SU-DHL-6 (cell line): Measurements from ENCODE around the gene SERPINA1.

Experiments used
- H2AFZ ChIP-seq: fragments of 200-600 bp; sonication (generic); 2 replicates; pipeline ENCODE4 v1.6.1; 2014; ENCODE audit warnings: low read depth, mild to moderate bottlenecking, moderate library complexity, mixed read lengths, antibody characterized with exemption, low read length; ENCODE audit not compliant: severe bottlenecking
- H3F3A ChIP-seq: fragments of 200-600 bp; shearing (Covaris generic); 2 replicates; pipeline ENCODE4 v1.6.0; 2016; ENCODE audit warnings: antibody characterized with exemption, mild to moderate bottlenecking; ENCODE audit not compliant: insufficient read depth
- H3K27ac ChIP-seq: fragments of 200-600 bp; sonication (generic); 2 replicates; pipeline ENCODE4 v1.5.1; 2016; ENCODE audit warnings: low read depth, mild to moderate bottlenecking, low read length, moderate library complexity, mixed read lengths
- H3K27me3 ChIP-seq: fragments of 200-600 bp; sonication (generic), shearing (Covaris generic); 2 replicates; pipeline ENCODE4 v1.6.0; 2014; ENCODE audit warnings: mild to moderate bottlenecking, low read length
- H3K36me3 ChIP-seq: fragments of 200-600 bp; sonication (generic); 2 replicates; pipeline ENCODE4 v1.6.1; 2014; ENCODE audit warnings: mild to moderate bottlenecking, low read length, mixed read lengths
- H3K4me2 ChIP-seq: fragments of 300-600, 200-600 bp; shearing (Covaris generic), sonication (generic); 2 replicates; pipeline ENCODE4 v1.6.0; 2014; ENCODE audit warnings: low read length, low read depth, mild to moderate bottlenecking; ENCODE audit not compliant: poor library complexity, severe bottlenecking
- H3K4me3 ChIP-seq: fragments of 200-600 bp; sonication (generic); 2 replicates; pipeline ENCODE4 v1.5.1; 2014; ENCODE audit warnings: antibody characterized with exemption, low read length, mild to moderate bottlenecking, mixed read lengths; ENCODE audit not compliant: insufficient read depth, poor library complexity, severe bottlenecking
- H3K79me2 ChIP-seq: fragments of 200-600 bp; sonication (generic); 2 replicates; pipeline ENCODE4 v1.6.1; 2014; ENCODE audit warnings: mild to moderate bottlenecking, low read length, moderate library complexity; ENCODE audit not compliant: insufficient read depth
- H3K9ac ChIP-seq: fragments of 200-600 bp; sonication (generic); 2 replicates; pipeline ENCODE4 v1.7.0; 2014; ENCODE audit warnings: mild to moderate bottlenecking, low read length
- H3K9me2 ChIP-seq: fragments of 200-600 bp; sonication (generic); replicated peaks from 2 replicates; pipeline ENCODE4 v1.6.1; 2014; ENCODE audit warnings: low read length; ENCODE audit not compliant: insufficient read depth
- H3K9me3 ChIP-seq: fragments of 200-600 bp; sonication (generic); 2 replicates; pipeline ENCODE4 v1.6.1; 2014; ENCODE audit warnings: low read length, mixed read lengths; ENCODE audit not compliant: insufficient read depth
- H4K20me1 ChIP-seq: fragments of 200-600 bp; sonication (generic); 2 replicates; pipeline ENCODE4 v1.6.1; 2014; ENCODE audit warnings: low read depth, mild to moderate bottlenecking, antibody characterized with exemption, low read length, moderate library complexity, mixed read lengths
- CTCF ChIP-seq: fragments of 200-600 bp; sonication (generic); IDR thresholded peaks from one replicate; pipeline ENCODE4 v1.5.1; 2017; ENCODE audit warnings: antibody characterized with exemption, mild to moderate bottlenecking, low read length, moderate library complexity; ENCODE audit not compliant: insufficient read depth, poor library complexity, severe bottlenecking
- EZH2phosphoT487 ChIP-seq: fragments of 200-600 bp; sonication (generic), shearing (Covaris generic); conservative IDR thresholded peaks from 2 replicates; pipeline ENCODE4 v1.6.1; 2018; ENCODE audit warnings: mild to moderate bottlenecking, antibody characterized with exemption, low read length, moderate library complexity, mixed read lengths

The SERPINA1 gene

GRCh38 chr14:94375552-94376107 is 12.8 kb downstream of the SERPINA1 start:
- H3K27ac ChIP-seq = no peak overlapping the region
- H2AFZ ChIP-seq = no peak overlapping the region
- no peaks in the 10 kb centered on the region for H3K9me3 ChIP-seq
- H3K9me2 ChIP-seq = no peaks in the 10 kb centered on the region
- no peak overlapping the region for H3K4me3 ChIP-seq
- H4K20me1 ChIP-seq = no peaks in the 10 kb centered on the region
- H3F3A ChIP-seq = no peaks in the 10 kb centered on the region
- H3K36me3 ChIP-seq = no peaks in the 10 kb centered on the region
- H3K9ac ChIP-seq = no peak overlapping the region
- H3K79me2 ChIP-seq = no peaks in the 10 kb centered on the region
- TF ChIP-seq CTCF = no peak
- no peak for TF ChIP-seq EZH2phosphoT487
- H3K27me3 ChIP-seq = no peaks in the 10 kb centered on the region
- no peak overlapping the region for H3K4me2 ChIP-seq

GRCh38 chr14:94374749-94375260 is 13.6 kb downstream of the SERPINA1 start:
- Histone ChIP-seq H2AFZ (no peak overlapping the region), H3K4me2 (no peak overlapping the region), H3K36me3 (no peaks in the 10 kb centered on the region), H3K9ac (no peak overlapping the region), H3F3A (no peaks in the 10 kb centered on the region), H3K27me3 (no peaks in the 10 kb centered on the region), H4K20me1 (no peaks in the 10 kb centered on the region), H3K27ac (no peak overlapping the region), H3K9me3 (no peaks in the 10 kb centered on the region), H3K4me3 (no peak overlapping the region), H3K9me2 (no peaks in the 10 kb centered on the region), H3K79me2 (no peaks in the 10 kb centered on the region)
- TF ChIP-seq EZH2phosphoT487 = no peak
- no peak for TF ChIP-seq CTCF

- H3F3A ChIP-seq = no peaks in the 10 kb centered on the region
- H3K36me3 ChIP-seq = no peaks in the 10 kb centered on the region
- no peak overlapping the region for H2AFZ ChIP-seq
- H3K9me2 ChIP-seq = no peaks in the 10 kb centered on the region
- H3K79me2 ChIP-seq = no peaks in the 10 kb centered on the region
- H3K4me3 ChIP-seq = no peak overlapping the region
- no peaks in the 10 kb centered on the region for H3K27me3 ChIP-seq
- no peaks in the 10 kb centered on the region for H3K9me3 ChIP-seq
- no peak overlapping the region for H3K9ac ChIP-seq
- H3K4me2 ChIP-seq = no peak overlapping the region
- no peaks in the 10 kb centered on the region for H4K20me1 ChIP-seq
- TF ChIP-seq EZH2phosphoT487 = no peak
- no peak for TF ChIP-seq CTCF
- no peak overlapping the region for H3K27ac ChIP-seq
These were observed 14.3 kb downstream of the SERPINA1 start for GRCh38 chr14:94374116-94374515.
